H9 (cell line): ENCODE results near the gene SNTG2. TPM values are rescaled to one million over a fixed set of nuclear protein-coding genes. Genes with fewer than 3 reads are reported as not detected.

Experiments
- DNase-seq: peaks from one replicate; pipeline ENCODE4 v3.0.0-alpha.2; 2017
- H2AFZ ChIP-seq: one replicate; pipeline ENCODE4 v1.6.1; 2013; ENCODE audit warnings: mild to moderate bottlenecking, low read length, control low read depth, moderate library complexity
- H2AK5ac ChIP-seq: 2 replicates; pipeline ENCODE4 v1.6.1; 2013; ENCODE audit warnings: low read length, control low read depth, mixed read lengths; ENCODE audit not compliant: insufficient read length
- H2BK120ac ChIP-seq: one replicate; pipeline ENCODE4 v1.6.1; 2013; ENCODE audit warnings: low read depth, mild to moderate bottlenecking, low read length, control low read depth, inconsistent platforms; ENCODE audit not compliant: poor library complexity, severe bottlenecking
- H2BK12ac ChIP-seq: 2 replicates; pipeline ENCODE4 v1.6.1; 2013; ENCODE audit warnings: low read length, control low read depth, mixed read lengths, low read depth; ENCODE audit not compliant: insufficient read length
- H2BK15ac ChIP-seq: 2 replicates; pipeline ENCODE4 v1.6.1; 2013; ENCODE audit warnings: low read depth, low read length, control low read depth
- H2BK20ac ChIP-seq: one replicate; pipeline ENCODE4 v1.6.1; 2013; ENCODE audit warnings: low read depth, mild to moderate bottlenecking, low read length, control low read depth, inconsistent platforms; ENCODE audit not compliant: poor library complexity, severe bottlenecking
- H2BK5ac ChIP-seq: 2 replicates; pipeline ENCODE4 v1.6.1; 2013; ENCODE audit warnings: low read length, control low read depth, mixed read lengths; ENCODE audit not compliant: insufficient read length
- H3K14ac ChIP-seq: 2 replicates; pipeline ENCODE4 v1.6.1; 2013; ENCODE audit warnings: low read length, control low read depth; ENCODE audit not compliant: insufficient read depth
- H3K18ac ChIP-seq: 2 replicates; pipeline ENCODE4 v1.6.1; 2013; ENCODE audit warnings: low read depth, mild to moderate bottlenecking, mixed read lengths, low read length, control low read depth; ENCODE audit not compliant: insufficient read length
- H3K23ac ChIP-seq: 2 replicates; pipeline ENCODE4 v1.6.1; 2013; ENCODE audit warnings: low read length, control low read depth, mixed read lengths, low read depth; ENCODE audit not compliant: insufficient read length
- H3K23me2 ChIP-seq: 2 replicates; pipeline ENCODE4 v1.6.1; 2013; ENCODE audit warnings: low read depth, mild to moderate bottlenecking, mixed read lengths, low read length, control low read depth; ENCODE audit not compliant: insufficient read length, poor library complexity, severe bottlenecking
- H3K27ac ChIP-seq: 2 replicates; pipeline ENCODE4 v1.5.1; 2013; ENCODE audit warnings: low read length, control low read depth, mixed read lengths, low read depth; ENCODE audit not compliant: insufficient read length
- H3K27me3 ChIP-seq: 2 replicates; pipeline ENCODE4 v1.6.1; 2013; ENCODE audit warnings: low read length, control low read depth, inconsistent platforms; ENCODE audit not compliant: insufficient read depth
- H3K4ac ChIP-seq: 2 replicates; pipeline ENCODE4 v1.6.1; 2013; ENCODE audit warnings: low read depth, mild to moderate bottlenecking, control low read depth, inconsistent platforms, low read length, moderate library complexity
- H3K4me1 ChIP-seq: 2 replicates; pipeline ENCODE4 v1.6.1; 2013; ENCODE audit warnings: low read length, control low read depth, inconsistent platforms; ENCODE audit not compliant: insufficient read depth
- H3K4me2 ChIP-seq: 2 replicates; pipeline ENCODE4 v1.6.1; 2013; ENCODE audit warnings: low read length, control low read depth, mixed read lengths; ENCODE audit not compliant: insufficient read length, insufficient read depth
- H3K56ac ChIP-seq: 2 replicates; pipeline ENCODE4 v1.6.1; 2013; ENCODE audit warnings: low read depth, mild to moderate bottlenecking, mixed read lengths, low read length, control low read depth; ENCODE audit not compliant: insufficient read length
- H3K79me1 ChIP-seq: 2 replicates; pipeline ENCODE4 v1.6.1; 2013; ENCODE audit warnings: low read depth, mild to moderate bottlenecking, moderate library complexity, low read length, control low read depth, inconsistent platforms; ENCODE audit not compliant: insufficient read depth, poor library complexity, severe bottlenecking
- H3K79me2 ChIP-seq: 2 replicates; pipeline ENCODE4 v1.6.1; 2013; ENCODE audit warnings: low read length, control low read depth, inconsistent platforms; ENCODE audit not compliant: insufficient read depth
- H3K9ac ChIP-seq: 2 replicates; pipeline ENCODE4 v1.6.1; 2013; ENCODE audit warnings: low read length, control low read depth, mixed read lengths; ENCODE audit not compliant: insufficient read length; ENCODE audit errors: extremely low read depth
- H3K9me3 ChIP-seq: one replicate; pipeline ENCODE4 v1.6.1; 2013; ENCODE audit warnings: low read depth, low read length, inconsistent platforms; ENCODE audit not compliant: control insufficient read depth
- H3T11ph ChIP-seq: one replicate; pipeline ENCODE4 v1.6.1; 2013; ENCODE audit warnings: mild to moderate bottlenecking, low read length, control low read depth, inconsistent platforms
- H4K20me1 ChIP-seq: one replicate; pipeline ENCODE4 v1.6.1; 2013; ENCODE audit not compliant: control insufficient read depth, insufficient read length, insufficient read depth
- H4K5ac ChIP-seq: 2 replicates; pipeline ENCODE4 v1.6.1; 2013; ENCODE audit warnings: low read depth, mild to moderate bottlenecking, mixed read lengths, low read length, control low read depth; ENCODE audit not compliant: insufficient read length
- H4K8ac ChIP-seq: replicated peaks from 2 replicates; pipeline ENCODE4 v1.6.1; 2013; ENCODE audit warnings: low read length, control low read depth, mixed read lengths, low read depth; ENCODE audit not compliant: insufficient read length
- H4K91ac ChIP-seq: 2 replicates; pipeline ENCODE4 v1.6.1; 2013; ENCODE audit warnings: low read depth, mild to moderate bottlenecking, moderate library complexity, mixed read lengths, low read length, control low read depth; ENCODE audit not compliant: insufficient read length
- H3K27ac Mint-ChIP-seq, 3 experiments: 2 replicates in 2 of 3; 3 replicates in 1 of 3; pipeline ENCODE4 v1.8.0; 2020 to 2021; ENCODE audit warnings: mixed read lengths in 3 of 3, mild to moderate bottlenecking in 1 of 3, moderate library complexity in 1 of 3
- H3K27me3 Mint-ChIP-seq: 2 replicates; pipeline ENCODE4 v1.8.0; 2021; ENCODE audit warnings: low read depth, mild to moderate bottlenecking, moderate library complexity, mixed read lengths
- H3K36me3 Mint-ChIP-seq, 3 experiments: 2 replicates in 2 of 3; 3 replicates in 1 of 3; pipeline ENCODE4 v1.8.0; 2020 to 2021; ENCODE audit warnings: low read depth in 3 of 3, mixed read lengths in 3 of 3; ENCODE audit not compliant: insufficient read depth in 1 of 3
- H3K4me1 Mint-ChIP-seq, 2 experiments: 2 replicates each; pipeline ENCODE4 v1.8.0; 2020; ENCODE audit warnings: mixed read lengths in 2 of 2
- H3K4me3 Mint-ChIP-seq, 2 experiments: 2 replicates in 1 of 2; 3 replicates in 1 of 2; pipeline ENCODE4 v1.8.0; 2020 to 2021; ENCODE audit warnings: mild to moderate bottlenecking in 2 of 2, mixed read lengths in 2 of 2, moderate library complexity in 1 of 2
- H3K9me3 Mint-ChIP-seq, 2 experiments: 2 replicates in 1 of 2; 3 replicates in 1 of 2; pipeline ENCODE4 v1.8.0; 2020; ENCODE audit warnings: mild to moderate bottlenecking in 2 of 2, mixed read lengths in 2 of 2, moderate library complexity in 1 of 2
- WGBS: extraction: QIAGEN DNeasy Blood & Tissue Kit; methylation state at CpG from one replicate; pipeline ENCODE4 v1.1.7; 2013; ENCODE audit warnings: missing lambda C conversion rate, low lambda C conversion rate, mixed read lengths; ENCODE audit not compliant: insufficient read length; ENCODE audit errors: extremely low coverage; 5-methylcytosine and 5-hydroxymethylcytosine counted together
- total RNA-seq: library from RNA; stranded (reverse); gene quantifications from 2 replicates; pipeline ENCODE4 v1.2.1, GENCODE V29; 2021
- TF ChIP-seq, protein P1 (sequence below): fragments of 200-600 bp; sonication (generic); conservative IDR thresholded peaks from 3 replicates; pipeline ENCODE4 v1.8.0; 2021; ENCODE audit warnings: antibody characterized with exemption, mild to moderate bottlenecking

The SNTG2 gene
- total RNA-seq, 1 experiment from 2014 or later = 13.2 TPM

DNA sequence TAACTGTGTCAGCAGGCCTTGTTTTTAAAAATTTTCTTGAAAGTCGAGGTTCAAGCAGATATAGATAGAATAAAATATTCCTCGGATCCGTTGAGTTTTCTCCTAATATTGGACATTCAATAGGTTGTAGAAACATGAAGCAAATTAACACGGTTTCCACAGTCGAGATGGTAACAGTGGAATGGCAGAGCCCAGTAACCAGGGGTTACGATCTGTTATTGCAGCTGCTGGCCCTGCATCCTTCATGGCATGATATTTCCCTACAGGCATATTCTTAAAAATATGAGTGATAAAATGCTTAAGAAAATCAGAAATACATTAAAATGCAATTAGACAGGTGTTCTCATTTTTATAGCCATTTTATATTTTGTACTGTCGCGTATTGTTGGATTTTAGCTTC, 117.6 kb downstream of the SNTG2 start:
- no CpG with 5 or more reads among the region's 8 CpGs for WGBS
- Histone ChIP-seq H3K79me1 (peaks cover 2% of the 10 kb centered on the region), H2BK20ac (no peak overlapping the region)

More for the DNA sequence above, 117.6 kb downstream of the SNTG2 start:
- no peak overlapping the region for H2BK12ac ChIP-seq
- Mint-ChIP-seq H3K9me3 (peaks cover 5 to 6% of the 10 kb centered on the region in 2 experiments; a peak in 3 of 5 replicates), H3K36me3 (peaks cover 4 to 25% (median 17%) of the 10 kb centered on the region in 3 experiments; a peak in 6 of 7 replicates), H3K27me3 (peaks cover 3% of the 10 kb centered on the region; the same call in 1 of the 2 replicates), H3K4me1 (peaks cover 2 to 4% of the 10 kb centered on the region in 2 experiments; a peak in 2 of 4 replicates), H3K4me3 (no peak overlapping the region), H3K27ac (no peak overlapping the region)
- H3K27me3 ChIP-seq = no peaks in the 10 kb centered on the region
- no peak overlapping the region for H2BK120ac ChIP-seq
- H3K18ac ChIP-seq = no peak overlapping the region
- H3K56ac ChIP-seq = no peak overlapping the region
- no peak overlapping the region for H4K8ac ChIP-seq
- H3K4ac ChIP-seq = no peak overlapping the region
- no peak for DNase-seq
- H3K79me2 ChIP-seq = no peaks in the 10 kb centered on the region
- no peaks in the 10 kb centered on the region for H3K23me2 ChIP-seq
- H2BK5ac ChIP-seq = no peak overlapping the region
- TF ChIP-seq, protein P1, sequence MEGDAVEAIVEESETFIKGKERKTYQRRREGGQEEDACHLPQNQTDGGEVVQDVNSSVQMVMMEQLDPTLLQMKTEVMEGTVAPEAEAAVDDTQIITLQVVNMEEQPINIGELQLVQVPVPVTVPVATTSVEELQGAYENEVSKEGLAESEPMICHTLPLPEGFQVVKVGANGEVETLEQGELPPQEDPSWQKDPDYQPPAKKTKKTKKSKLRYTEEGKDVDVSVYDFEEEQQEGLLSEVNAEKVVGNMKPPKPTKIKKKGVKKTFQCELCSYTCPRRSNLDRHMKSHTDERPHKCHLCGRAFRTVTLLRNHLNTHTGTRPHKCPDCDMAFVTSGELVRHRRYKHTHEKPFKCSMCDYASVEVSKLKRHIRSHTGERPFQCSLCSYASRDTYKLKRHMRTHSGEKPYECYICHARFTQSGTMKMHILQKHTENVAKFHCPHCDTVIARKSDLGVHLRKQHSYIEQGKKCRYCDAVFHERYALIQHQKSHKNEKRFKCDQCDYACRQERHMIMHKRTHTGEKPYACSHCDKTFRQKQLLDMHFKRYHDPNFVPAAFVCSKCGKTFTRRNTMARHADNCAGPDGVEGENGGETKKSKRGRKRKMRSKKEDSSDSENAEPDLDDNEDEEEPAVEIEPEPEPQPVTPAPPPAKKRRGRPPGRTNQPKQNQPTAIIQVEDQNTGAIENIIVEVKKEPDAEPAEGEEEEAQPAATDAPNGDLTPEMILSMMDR = no peak
- no peak overlapping the region for H2AK5ac ChIP-seq
- no peak overlapping the region for H3K23ac ChIP-seq
- H4K5ac ChIP-seq = no peak overlapping the region
- H3T11ph ChIP-seq = no peak overlapping the region
- no peaks in the 10 kb centered on the region for H4K20me1 ChIP-seq
- no peak overlapping the region for H3K9ac ChIP-seq
- H2AFZ ChIP-seq = no peak overlapping the region
- H3K9me3 ChIP-seq = no peaks in the 10 kb centered on the region
- no peak overlapping the region for H3K27ac ChIP-seq
- no peak overlapping the region for H3K4me2 ChIP-seq
- no peak overlapping the region for H2BK15ac ChIP-seq
- H3K4me1 ChIP-seq = no peaks in the 10 kb centered on the region
- no peak overlapping the region for H3K14ac ChIP-seq
- no peak overlapping the region for H4K91ac ChIP-seq
